A549 (cell line): ENCODE measurements around the gene SSC5D. TPM values are rescaled to one million over a fixed set of nuclear protein-coding genes. Genes with fewer than 3 reads are reported as not detected.

Experiments used
- ATAC-seq, 2 experiments: fragments of 200-7000 bp in 1 of 2; fragments of >200 bp in 1 of 2; cut with Nextera tagmentation in 1 of 2; cut with Tn5 transposase in 1 of 2; 3 replicates each; pipeline versions ENCODE4 v1.8.0 to v1.9.1; 2018 to 2020; ENCODE audit warnings: mild to moderate bottlenecking in 1 of 2, moderate library complexity in 1 of 2
- CTCF ChIA-PET: fragments of 300-600 bp; sonication (Branson Sonifier 250); formaldehyde crosslinking; extraction: SDS; loops from one replicate; lab custom pipeline; 2021; ENCODE audit warnings: antibody characterized with exemption, inconsistent platforms; lab: Yijun Ruan, JAX
- POLR2A ChIA-PET: fragments of 350-600 bp; formaldehyde crosslinking; extraction: SDS; loops from one replicate; lab custom pipeline; 2021; ENCODE audit warnings: antibody characterized with exemption, inconsistent platforms; lab: Yijun Ruan, JAX
- DNase-seq, 2 experiments: peaks; one replicate each; pipeline versions ENCODE4 v3.0.0 to v3.0.0-alpha.2; 2011 to 2016; ENCODE audit warnings: low read depth in 1 of 2, low spot score in 1 of 2
- FAIRE-seq: peaks from 2 replicates; lab custom pipeline; 2011; peaks lifted over from hg19 to GRCh38; lab: Jason Lieb, UNC
- H3K27ac ChIP-seq, 2 experiments: fragments of >200 bp; sonication (Bioruptor Twin); formaldehyde crosslinking; 3 replicates each; pipeline ENCODE4 v1.5.1; 2016 to 2017
- H3K4me1 ChIP-seq: fragments of >200 bp; sonication (Bioruptor Twin); formaldehyde crosslinking; 3 replicates; pipeline ENCODE4 v1.6.1; 2016
- H3K4me2 ChIP-seq: fragments of >200 bp; sonication (Bioruptor Twin); formaldehyde crosslinking; 3 replicates; pipeline ENCODE4 v1.6.1; 2016
- H3K4me3 ChIP-seq: fragments of >200 bp; sonication (Bioruptor Twin); formaldehyde crosslinking; 3 replicates; pipeline ENCODE4 v1.5.1; 2016
- H3K9me3 ChIP-seq: fragments of >200 bp; sonication (Bioruptor Twin); formaldehyde crosslinking; 3 replicates; pipeline ENCODE4 v1.6.1; 2016
- BHLHE40 ChIP-seq: IDR thresholded peaks from 2 replicates; pipeline ENCODE4 v1.6.1; 2012; ENCODE audit warnings: low read depth, low read length, inconsistent platforms
- CBX2 ChIP-seq: fragments of 200-600 bp; sonication (generic); IDR thresholded peaks from 2 replicates; pipeline ENCODE4 v1.6.1; 2016; ENCODE audit warnings: low read depth, mild to moderate bottlenecking, borderline replicate concordance
- CBX8 ChIP-seq: fragments of 200-600 bp; sonication (generic); IDR thresholded peaks from 2 replicates; pipeline ENCODE4 v1.6.1; 2016
- CHD4 ChIP-seq: fragments of 200-600 bp; sonication (generic); IDR thresholded peaks from 2 replicates; pipeline ENCODE4 v1.6.1; 2016; ENCODE audit warnings: antibody characterized with exemption, mild to moderate bottlenecking, borderline replicate concordance
- CTCF ChIP-seq: fragments of >200 bp; sonication (Bioruptor Twin); formaldehyde crosslinking; IDR thresholded peaks from 3 replicates; pipeline ENCODE4 v1.5.1; 2016
- E2F6 ChIP-seq: IDR thresholded peaks from 2 replicates; pipeline ENCODE4 v1.6.1; 2012; ENCODE audit warnings: low read depth, borderline replicate concordance
- EHMT2 ChIP-seq: fragments of 200-600 bp; sonication (generic); IDR thresholded peaks from 2 replicates; pipeline ENCODE4 v1.6.1; 2016; ENCODE audit warnings: antibody characterized with exemption, low read depth, mild to moderate bottlenecking, moderate library complexity
- EP300 ChIP-seq, 2 experiments: fragments of >200 bp; sonication (Bioruptor Twin); formaldehyde crosslinking; IDR thresholded peaks; 2 replicates in 1 of 2; 3 replicates in 1 of 2; pipeline ENCODE4 v1.6.1; 2016 to 2017
- ESRRA ChIP-seq: fragments of 150-350 bp; IDR thresholded peaks from 2 replicates; pipeline ENCODE4 v1.6.1; 2014; ENCODE audit warnings: mild to moderate bottlenecking, low read length, borderline replicate concordance
- FOSB ChIP-seq: fragments of 250-450 bp; sonication (Bioruptor Pico); IDR thresholded peaks from 2 replicates; pipeline ENCODE4 v1.5.0; 2020; ENCODE audit warnings: mild to moderate bottlenecking, moderate library complexity
- FOSL2 ChIP-seq, 2 experiments: fragments of 450-650 bp in 1 of 2; fragments of >200 bp in 1 of 2; sonication (Bioruptor Twin) in 1 of 2; formaldehyde crosslinking; IDR thresholded peaks; 2 replicates each; pipeline versions ENCODE4 v1.5.0 to v1.6.1; 2016 to 2020; ENCODE audit warnings: mild to moderate bottlenecking in 1 of 2, moderate library complexity in 1 of 2
- FOXS1 ChIP-seq: fragments of 250-450 bp; sonication (Bioruptor Pico); IDR thresholded peaks from 2 replicates; pipeline ENCODE4 v1.5.0; 2020; ENCODE audit warnings: mild to moderate bottlenecking, moderate library complexity
- GATA3 ChIP-seq: IDR thresholded peaks from 2 replicates; pipeline ENCODE4 v1.6.1; 2012; ENCODE audit warnings: borderline replicate concordance
- HDAC2 ChIP-seq: fragments of 200-600 bp; sonication (generic); IDR thresholded peaks from 2 replicates; pipeline ENCODE4 v1.6.1; 2016
- HMGXB4 ChIP-seq: fragments of 250-450 bp; sonication (Bioruptor Pico); IDR thresholded peaks from 2 replicates; pipeline ENCODE4 v1.5.0; 2021; ENCODE audit warnings: mild to moderate bottlenecking, moderate library complexity, borderline replicate concordance
- HOXB13 ChIP-seq: fragments of 250-450 bp; sonication (Bioruptor Pico); IDR thresholded peaks from 2 replicates; pipeline ENCODE4 v1.5.0; 2020; ENCODE audit warnings: low read depth, mild to moderate bottlenecking, moderate library complexity
- JUNB ChIP-seq: fragments of >200 bp; sonication (Bioruptor Twin); formaldehyde crosslinking; IDR thresholded peaks from 2 replicates; pipeline ENCODE4 v1.6.1; 2016
- KDM5A ChIP-seq: fragments of 200-600 bp; sonication (generic); IDR thresholded peaks from 2 replicates; pipeline ENCODE4 v1.6.1; 2016; ENCODE audit warnings: antibody characterized with exemption, mild to moderate bottlenecking
- MAFK ChIP-seq: fragments of 450-650 bp; IDR thresholded peaks from 2 replicates; pipeline ENCODE4 v1.6.1; 2014; ENCODE audit not compliant: partially characterized antibody
- MAZ ChIP-seq: fragments of 150-350 bp; IDR thresholded peaks from 2 replicates; pipeline ENCODE4 v1.6.1; 2014; ENCODE audit warnings: antibody characterized with exemption, low read depth, low read length, borderline replicate concordance
- NPAS2 ChIP-seq: fragments of 250-450 bp; sonication (Bioruptor Pico); IDR thresholded peaks from 2 replicates; pipeline ENCODE4 v1.8.0; 2022; ENCODE audit warnings: mild to moderate bottlenecking, moderate library complexity, borderline replicate concordance
- PBX3 ChIP-seq: IDR thresholded peaks from 2 replicates; pipeline ENCODE4 v1.6.1; 2012
- RAD21 ChIP-seq, 2 experiments: fragments of >200 bp in 1 of 2; sonication (Bioruptor Twin) in 1 of 2; formaldehyde crosslinking in 1 of 2; IDR thresholded peaks in 1 of 2; conservative IDR thresholded peaks in 1 of 2; 2 replicates in 1 of 2; 3 replicates in 1 of 2; pipeline ENCODE4 v1.6.1; 2012 to 2018; ENCODE audit warnings: inconsistent platforms in 1 of 2
- RARB ChIP-seq: fragments of 250-450 bp; sonication (Bioruptor Pico); IDR thresholded peaks from 2 replicates; pipeline ENCODE4 v1.8.0; 2021; ENCODE audit warnings: mild to moderate bottlenecking, moderate library complexity
- REST ChIP-seq: fragments of 200-600 bp; sonication (generic); IDR thresholded peaks from 2 replicates; pipeline ENCODE4 v1.6.1; 2016; ENCODE audit warnings: antibody characterized with exemption, mild to moderate bottlenecking, moderate library complexity
- RFX5 ChIP-seq: fragments of 450-650 bp; IDR thresholded peaks from 2 replicates; pipeline ENCODE4 v1.7.1; 2014; ENCODE audit warnings: antibody characterized with exemption, mild to moderate bottlenecking, moderate library complexity
- SREBF2 ChIP-seq: fragments of 450-650 bp; IDR thresholded peaks from 2 replicates; pipeline ENCODE4 v1.6.1; 2014; ENCODE audit warnings: mild to moderate bottlenecking, moderate library complexity
- TP53 ChIP-seq: fragments of 250-450 bp; sonication (Bioruptor Pico); IDR thresholded peaks from 2 replicates; pipeline ENCODE4 v1.5.0; 2021; ENCODE audit warnings: mild to moderate bottlenecking, moderate library complexity
- USF2 ChIP-seq: fragments of 450-650 bp; IDR thresholded peaks from 2 replicates; pipeline ENCODE4 v1.6.1; 2014; ENCODE audit warnings: antibody characterized with exemption
- ZC3H11A ChIP-seq: fragments of 450-650 bp; IDR thresholded peaks from 2 replicates; pipeline ENCODE4 v1.6.1; 2014; ENCODE audit warnings: antibody characterized with exemption, mild to moderate bottlenecking
- WGBS: methylation state at CpG from one replicate; pipeline ENCODE4 v1.1.6; 2017; ENCODE audit errors: missing lambda C conversion rate; 5-methylcytosine and 5-hydroxymethylcytosine counted together
- polyA plus RNA-seq, 4 experiments: library from polyadenylated mRNA; depleted of rRNA in 3 of 4; stranded (reverse); fragments of >200 nt; fragmentation: RNase III in 1 of 4; extraction: RNeasy Plus Mini Kit Qiagen cat#74134 plus additional on column Dnase treatment in 1 of 4; gene quantifications; 2 replicates in 3 of 4; 3 replicates in 1 of 4; pipeline ENCODE4 v1.2.3, GENCODE V29; 2011 to 2017

The SSC5D gene
- polyA plus RNA-seq, 2 of the 4 experiments (the other 2 are of a cell fraction), result 0.22 to 1.5 TPM

GRCh38 chr19:55503502-55504251, 15.4 kb downstream of the SSC5D start:
- ATAC-seq (peak; percentile 82 to 92), FAIRE-seq (no peak), DNase-seq (peak; percentile 95 to 96)
- no peaks in the 10 kb centered on the region for H3K4me1 ChIP-seq
- WGBS, result 33% methylated on average over 58 of the region's 64 CpGs
- H3K9me3 ChIP-seq, result peaks cover 9% of the 10 kb centered on the region; the same call in 1 of the 3 replicates
- POLR2A ChIA-PET, result interaction anchor here (0.6 to 2.2 kb wide), 16 partner anchors 9 to 362 kb away, joined by 3 to 10 read pairs (median 4); partner anchors contain the start of genes FIZ1, NAT14, UBE2S and ZNF524
- CTCF ChIA-PET, result interaction anchor here (0.6 to 15.3 kb wide), 80 partner anchors 11 to 1025 kb away, joined by 3 to 363 read pairs (median 5); partner anchors contain the start of genes FIZ1, ISOC2, NAT14 and SSC5D
- peak overlapping the region; percentile 50 to 75; a peak in 4 of 6 replicates for H3K27ac ChIP-seq
- H3K4me2 ChIP-seq, result peak overlapping the region; percentile 76
- peak overlapping the region; percentile 31 for H3K4me3 ChIP-seq
- no peak for TF ChIP-seq FOSL2 (IDR thresholded peaks at IDR 0.05)
- TF ChIP-seq FOSL2 (CRISPR knock-in tag; IDR thresholded peaks at IDR 0.05), result no peak
- no peak for TF ChIP-seq FOSB (CRISPR knock-in tag)
- peak; percentile 100 for TF ChIP-seq E2F6
- TF ChIP-seq PBX3, result no peak
- no peak for TF ChIP-seq MAFK
- TF ChIP-seq KDM5A, result no peak
- no peak for TF ChIP-seq HOXB13 (CRISPR knock-in tag)
- TF ChIP-seq ZC3H11A, result no peak
- peak; percentile 74 for TF ChIP-seq BHLHE40
- no peak for TF ChIP-seq HDAC2
- TF ChIP-seq HMGXB4 (CRISPR knock-in tag), result no peak
- no peak for TF ChIP-seq NPAS2 (CRISPR knock-in tag)
- no peak for TF ChIP-seq CBX8
- TF ChIP-seq GATA3, result no peak; the same call in 1 of the 2 replicates
- TF ChIP-seq CHD4, result no peak
- TF ChIP-seq MAZ, result no peak
- no peak for TF ChIP-seq JUNB
- no peak for TF ChIP-seq ESRRA
- peak; percentile 95 for TF ChIP-seq CTCF
- no peak for TF ChIP-seq EHMT2
- no peak for TF ChIP-seq RARB (CRISPR knock-in tag)
- TF ChIP-seq FOXS1 (CRISPR knock-in tag), result no peak
- no peak for TF ChIP-seq EP300 (IDR thresholded peaks at IDR 0.05)
- TF ChIP-seq RAD21 (conservative IDR thresholded peaks at IDR 0.05 in 1 of 2, IDR thresholded peaks at IDR 0.05 in 1 of 2), result peak; percentile 93 to 94
- TF ChIP-seq CBX2, result no peak
- peak; percentile 57 for TF ChIP-seq USF2
- peak; percentile 99 for TF ChIP-seq RFX5
- no peak for TF ChIP-seq REST
- no peak for TF ChIP-seq SREBF2
- peak; percentile 35; the same call in 1 of the 2 replicates for TF ChIP-seq TP53
